GM19463 (cell line): ENCODE measurements around the gene SNIP1.
"Not testable (repeated sequence)": the region's sequence is repeated elsewhere in the genome, so short reads cannot be mapped to it uniquely, and the experiment has no call there.

Experiments used
- ATAC-seq: cut with Tn5 transposase; IDR thresholded peaks from one replicate; pipeline ENCODE4 v1.9.1; 2021; ENCODE audit warnings: mild to moderate bottlenecking, moderate library complexity; ENCODE audit not compliant: unreplicated experiment

The SNIP1 gene

DNA sequence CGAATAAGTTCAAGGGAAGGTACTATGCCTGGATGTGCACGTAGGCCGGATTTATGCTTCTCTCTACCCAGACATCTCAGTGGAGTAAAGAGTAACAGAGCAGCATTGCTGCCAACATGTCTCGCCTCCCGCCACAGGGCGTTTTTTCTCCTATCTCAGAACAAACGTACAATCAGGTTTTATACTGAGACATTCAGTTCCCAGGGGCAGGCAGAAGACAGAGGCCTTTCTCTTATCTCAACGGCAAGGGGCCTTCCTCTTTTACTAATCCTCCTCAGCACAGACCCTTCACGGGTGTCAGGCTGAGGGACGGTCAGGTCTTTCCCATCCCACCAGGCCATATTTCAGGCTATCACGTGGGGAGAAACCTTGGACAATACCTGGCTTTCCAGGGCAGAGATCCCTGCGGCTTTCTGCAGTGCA is 5.9 kb upstream of the SNIP1 start:
- ATAC-seq, result not testable (repeated sequence)

- ATAC-seq, result no peak
Measured at GRCh38 chr1:37559080-37559479, 5.0 kb upstream of the SNIP1 start.

GRCh38 chr1:37558411-37558810 is 4.3 kb upstream of the SNIP1 start:
- no peak for ATAC-seq

DNA sequence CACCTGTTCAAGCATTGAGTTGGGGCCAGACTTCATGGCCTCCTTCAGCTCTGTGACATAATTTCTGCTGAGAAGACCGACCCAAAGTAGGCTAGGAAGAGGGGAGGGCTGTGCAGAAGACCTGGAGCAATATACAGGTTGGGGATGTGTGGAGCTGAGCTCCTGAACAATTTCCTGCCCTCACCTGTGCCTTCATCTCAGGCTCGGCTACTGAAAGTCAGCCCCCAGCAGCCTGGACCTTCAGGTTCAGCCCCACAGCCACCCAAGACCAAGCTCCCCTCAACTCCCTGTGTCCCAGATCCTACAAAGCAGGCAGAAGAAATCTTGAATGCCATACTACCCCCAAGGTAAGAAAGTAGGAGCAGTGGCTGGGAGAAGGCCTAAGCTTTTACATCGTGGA is 3.3 kb upstream of the SNIP1 start:
- ATAC-seq, result no peak

DNA sequence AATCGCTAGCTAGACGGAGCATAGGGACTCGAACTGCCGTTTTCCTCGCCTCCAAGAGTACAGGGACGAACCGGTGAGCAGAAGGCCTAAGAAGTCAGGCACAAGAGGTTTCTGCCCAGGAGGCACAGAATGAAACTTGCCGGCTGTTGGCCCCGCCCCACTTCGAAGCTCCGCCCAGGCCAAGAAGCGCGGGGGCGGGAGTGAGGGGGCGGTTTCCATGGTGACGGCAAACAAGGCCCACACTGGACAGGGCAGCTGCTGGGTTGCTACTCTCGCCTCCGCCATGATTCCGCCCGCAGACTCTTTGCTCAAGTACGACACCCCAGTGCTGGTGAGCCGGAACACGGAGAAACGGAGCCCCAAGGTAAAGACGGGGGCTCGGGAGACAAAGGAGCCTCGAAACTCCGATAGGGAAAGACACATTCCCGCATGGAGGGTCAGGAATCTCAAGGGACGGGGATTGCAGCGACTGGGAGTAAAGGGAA is 2.7 kb upstream of the SNIP1 start, which contains the start of gene DNALI1:
TSS of gene DNALI1 (plus strand) at position 229 of the 485 bp plus-strand sequence. CDS start at position 284, 55 bp downstream.
- no peak for ATAC-seq

- no peak for ATAC-seq
Measured at GRCh38 chr1:37553598-37553926, 531 bp downstream of the SNIP1 start.

GRCh38 chr1:37549341-37549740 is 4.8 kb downstream of the SNIP1 start:
- ATAC-seq, result no peak

DNA sequence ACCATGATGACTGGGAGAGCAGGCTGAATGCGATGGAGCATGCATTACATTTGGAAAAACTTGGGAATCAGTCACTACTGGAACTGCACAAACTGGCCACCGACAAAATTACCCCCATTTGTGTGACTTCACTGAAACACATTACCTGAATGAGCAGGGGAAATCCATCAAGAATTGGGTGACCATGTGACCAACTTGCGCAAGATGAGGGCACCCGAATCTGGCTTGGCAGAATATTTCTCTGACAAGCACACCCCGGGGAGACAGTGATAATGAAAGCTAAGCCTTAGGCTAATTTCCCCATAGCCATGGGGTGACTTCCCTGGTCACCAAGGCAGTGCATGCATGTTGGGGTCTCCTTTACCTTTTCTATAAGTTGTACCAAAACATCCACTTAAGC is 9.1 kb downstream of the SNIP1 start:
- ATAC-seq, result no peak

DNA sequence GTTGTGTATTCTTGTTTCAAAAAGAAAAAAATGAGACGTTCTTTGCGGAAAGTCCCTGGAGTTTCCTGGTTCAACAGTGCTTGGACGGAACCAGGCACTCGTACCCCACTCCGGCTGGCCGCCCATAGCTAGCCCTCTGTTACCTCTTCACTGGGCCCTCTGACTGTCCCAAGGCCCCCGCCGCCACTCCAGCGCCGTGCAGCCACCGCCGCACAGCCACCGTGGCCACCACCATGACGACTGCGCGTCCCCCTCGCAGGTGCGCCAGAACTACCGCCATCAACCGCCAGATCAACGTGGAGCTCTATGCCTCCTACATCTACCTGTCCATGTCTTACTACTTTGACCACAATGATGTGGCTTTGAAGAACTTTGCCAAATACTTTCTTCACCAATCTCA is 9.6 kb downstream of the SNIP1 start:
- ATAC-seq, result no peak

- ATAC-seq, result no peak
Measured at GRCh38 chr1:37540036-37540785, 13.9 kb downstream of the SNIP1 start.

GRCh38 chr1:37539154-37539553 is 14.9 kb downstream of the SNIP1 start:
- not testable (repeated sequence) for ATAC-seq

- no peak for ATAC-seq
Measured at GRCh38 chr1:37537378-37537777, 16.7 kb downstream of the SNIP1 start.

DNA sequence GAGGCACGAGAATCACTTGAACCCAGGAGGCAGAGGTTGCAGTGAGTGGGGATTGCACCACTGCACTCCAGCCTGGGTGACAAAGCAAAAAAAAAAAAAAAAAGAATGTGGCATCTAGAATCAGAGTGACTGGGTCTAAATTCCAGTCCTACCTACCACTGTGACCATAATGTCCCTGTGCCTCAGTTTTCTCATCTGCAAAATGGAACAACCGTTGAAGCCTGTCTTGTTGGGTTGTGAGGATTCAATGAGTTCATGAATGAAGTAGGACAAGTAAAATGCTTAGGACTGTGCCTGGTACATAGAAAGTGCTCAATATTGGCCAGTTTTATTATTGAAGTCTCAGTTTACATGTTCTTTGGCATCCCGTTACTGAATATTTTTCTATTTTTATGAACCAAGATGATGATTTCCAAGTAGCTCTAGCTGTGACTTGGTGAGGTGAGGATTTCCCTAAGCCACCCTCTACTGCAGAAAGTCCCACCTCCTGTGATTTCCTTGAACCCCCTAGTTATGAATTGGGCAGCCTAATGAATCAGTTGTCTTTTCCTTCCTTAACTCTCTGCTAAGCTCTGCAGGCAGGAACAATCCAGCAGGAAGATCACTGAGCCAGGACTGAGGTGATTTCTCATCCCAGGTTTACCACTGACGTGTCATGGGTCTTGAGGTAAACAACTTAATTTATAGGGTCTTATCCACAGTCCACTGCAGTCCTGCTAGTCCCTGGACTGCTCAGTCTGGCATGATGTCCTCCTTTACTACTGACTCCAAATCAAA is 20.6 kb downstream of the SNIP1 start:
- ATAC-seq, result no peak

DNA sequence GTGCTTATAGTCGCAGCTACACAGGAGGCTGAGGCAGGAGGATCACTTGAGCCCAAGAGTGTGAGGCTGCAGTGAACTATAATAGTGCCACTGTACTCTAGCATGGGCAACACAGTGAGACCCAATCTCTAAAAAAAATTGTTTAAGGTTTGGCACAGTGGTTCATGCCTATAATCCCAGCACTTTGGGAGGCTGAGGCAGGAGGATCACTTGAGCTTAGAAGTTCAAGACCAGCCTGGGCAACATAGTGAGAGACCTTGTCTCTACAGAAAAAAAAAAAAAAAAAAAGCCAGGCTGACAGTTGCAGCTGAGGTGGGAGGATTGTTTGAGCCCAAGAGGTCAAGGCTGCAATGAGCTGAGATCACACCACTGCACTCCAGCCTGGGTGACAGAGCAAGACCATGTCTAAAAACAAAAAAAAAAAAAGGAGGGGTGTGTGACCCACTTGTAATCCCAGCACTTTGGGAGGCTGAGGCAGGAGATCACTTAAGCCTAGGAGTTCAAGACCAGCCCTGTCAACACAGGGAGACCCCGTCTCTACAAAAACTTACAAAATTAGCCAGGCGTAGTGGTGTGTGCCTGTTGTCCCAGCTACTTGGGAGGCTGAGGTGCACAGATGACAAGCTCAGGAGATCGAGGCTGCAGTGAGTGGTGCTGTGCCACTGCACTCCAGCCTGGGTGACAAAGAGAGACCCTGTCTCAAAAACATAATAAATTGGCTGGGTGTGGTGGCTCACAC is 21.5 kb downstream of the SNIP1 start:
- not testable (repeated sequence) for ATAC-seq

- not testable (repeated sequence) for ATAC-seq
Measured at GRCh38 chr1:37529888-37530287, 24.2 kb downstream of the SNIP1 start.

DNA sequence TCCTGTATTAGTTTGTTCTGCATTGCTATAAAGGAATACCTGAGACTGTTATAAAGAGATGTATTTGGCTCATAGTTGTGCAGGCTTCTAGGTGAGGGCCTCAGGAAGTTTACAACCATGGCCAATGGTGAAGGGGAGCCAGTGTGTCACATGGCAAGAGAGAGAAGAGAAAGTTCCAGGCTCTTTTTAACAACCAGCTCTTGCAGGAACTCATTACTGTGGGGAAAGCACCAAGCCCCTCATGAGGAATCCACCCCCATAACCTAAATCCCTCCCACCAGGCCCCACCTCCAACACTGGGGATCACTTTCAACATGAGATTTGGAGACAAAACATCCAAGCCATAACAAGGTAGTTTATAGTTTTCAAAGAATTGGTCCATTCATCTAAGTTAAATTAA is 34.5 kb downstream of the SNIP1 start:
- ATAC-seq, result no peak

DNA sequence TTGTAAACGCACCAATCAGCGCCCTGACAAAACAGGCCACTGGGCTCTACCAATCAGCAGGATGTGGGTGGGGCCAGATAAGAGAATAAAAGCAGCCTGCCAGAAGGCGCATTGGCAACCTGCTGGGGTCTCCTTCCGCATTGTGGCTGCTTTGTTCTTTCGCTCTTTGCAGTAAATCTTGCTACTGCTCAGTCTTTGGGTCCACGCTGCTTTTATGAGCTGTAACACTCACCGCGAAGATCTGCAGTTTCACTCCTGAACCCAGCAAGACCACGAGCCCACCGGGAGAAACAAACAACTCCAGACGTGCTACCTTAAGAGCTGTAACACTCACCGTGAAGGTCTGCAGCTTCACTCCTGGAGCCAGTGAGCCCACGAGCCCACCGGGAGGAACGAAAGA is 35.2 kb downstream of the SNIP1 start:
- not testable (repeated sequence) for ATAC-seq

DNA sequence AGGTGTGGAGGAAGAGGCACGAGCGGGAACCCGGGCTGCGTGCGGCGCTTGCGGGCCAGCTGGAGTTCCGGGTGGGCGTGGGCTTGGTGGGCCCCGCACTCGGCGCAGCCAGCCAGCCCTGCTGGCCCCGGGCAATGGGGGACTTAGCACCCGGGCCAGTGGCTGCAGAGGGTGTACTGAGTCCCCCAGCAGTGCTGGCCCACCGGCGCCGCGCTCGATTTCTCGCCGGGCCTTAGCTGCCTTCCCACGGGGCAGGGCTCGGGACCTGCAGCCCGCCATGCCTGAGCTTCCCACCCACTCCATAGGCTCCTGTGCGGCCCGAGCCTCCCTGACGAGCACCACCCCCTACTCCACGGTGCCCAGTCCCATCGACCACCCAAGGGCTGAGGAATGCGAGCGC is 35.9 kb downstream of the SNIP1 start:
- ATAC-seq, result not testable (repeated sequence)

DNA sequence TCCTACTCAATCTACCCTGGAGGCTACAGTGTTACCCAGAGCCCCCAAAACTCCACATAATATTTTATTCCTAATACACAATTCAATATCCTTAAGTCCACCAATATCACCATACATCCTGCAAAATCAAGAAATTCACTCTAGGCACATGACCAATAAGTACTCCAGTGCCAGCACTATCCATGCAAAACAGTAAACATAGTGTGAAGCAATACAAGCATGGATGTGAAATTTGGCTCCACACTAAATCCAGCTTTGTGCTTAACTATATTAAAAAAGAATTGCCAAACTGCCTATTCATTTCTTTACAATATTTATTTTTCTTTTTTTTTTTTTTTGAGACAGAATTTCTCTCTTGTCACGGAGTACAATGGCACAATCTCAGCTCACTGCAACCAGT is 36.5 kb downstream of the SNIP1 start:
- ATAC-seq, result no peak

DNA sequence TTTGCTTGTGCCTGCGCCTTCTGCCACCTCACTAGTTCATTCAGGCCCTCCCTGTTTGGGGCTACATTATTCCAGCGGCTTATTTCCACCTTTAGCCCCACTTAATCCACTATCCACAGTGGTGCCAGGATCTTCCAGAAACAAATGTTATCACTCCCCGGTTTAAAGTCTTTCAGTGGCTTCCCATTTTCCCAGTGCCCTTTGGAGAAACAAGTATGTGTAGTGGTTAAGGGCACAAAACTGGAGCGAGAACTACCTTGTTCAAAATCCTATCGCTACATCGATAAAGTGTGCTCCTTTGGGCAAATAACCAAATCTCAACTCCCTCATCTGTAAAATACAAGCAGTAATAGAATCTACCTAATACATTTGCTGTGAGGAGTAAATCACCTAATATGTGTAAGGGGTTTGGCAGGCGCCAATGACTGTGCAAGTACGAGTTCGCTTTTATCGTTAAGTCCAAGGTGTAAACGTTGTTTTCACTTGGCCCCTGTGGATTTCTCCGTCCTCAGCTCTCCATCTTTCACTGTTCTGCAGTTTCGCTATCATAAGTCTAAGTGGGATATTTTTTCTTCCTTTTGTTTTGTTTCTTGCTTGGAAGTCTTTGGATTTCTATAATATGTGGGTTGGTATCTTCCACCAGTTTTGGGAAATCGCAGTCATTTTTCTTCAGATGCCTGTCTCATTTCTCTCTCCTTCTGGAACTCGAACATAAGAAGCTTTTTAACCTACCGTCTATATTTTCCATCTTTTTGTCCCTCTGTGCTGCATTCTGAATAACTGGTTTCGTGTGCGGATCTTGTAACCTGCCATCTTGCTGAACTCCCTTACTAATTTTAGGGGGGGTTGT is 38.7 kb downstream of the SNIP1 start:
- ATAC-seq, result no peak
